K562 (cell line): ENCODE data around the gene GPR162. TPM values are rescaled to one million over a fixed set of nuclear protein-coding genes. Genes with fewer than 3 reads are reported as not detected.
A peak's percentile ranks its signal among the peaks of the same experiment; 100 is the strongest.

Source experiments
- CREB3L1 ChIP-seq: fragments of 450-650 bp; IDR thresholded peaks from 2 replicates; pipeline ENCODE4 v1.6.1; 2014; ENCODE audit warnings: low read depth, mild to moderate bottlenecking, moderate library complexity, borderline replicate concordance
- DMBX1 ChIP-seq: fragments of 250-450 bp; sonication (Bioruptor Pico); IDR thresholded peaks from 2 replicates; pipeline ENCODE4 v1.8.0; 2022; ENCODE audit warnings: inconsistent platforms, mild to moderate bottlenecking, moderate library complexity, borderline replicate concordance
- E2F4 ChIP-seq: sonication (generic); formaldehyde crosslinking; IDR thresholded peaks from 2 replicates; pipeline ENCODE4 v1.8.0; 2022; ENCODE audit warnings: mild to moderate bottlenecking, low read depth, missing genetic modification reagents
- HDAC3 ChIP-seq: fragments of 450-650 bp; IDR thresholded peaks from 2 replicates; pipeline ENCODE4 v1.6.1; 2018; ENCODE audit warnings: borderline replicate concordance, mild to moderate bottlenecking, moderate library complexity; ENCODE audit not compliant: partially characterized antibody
- HLTF ChIP-seq: fragments of 450-650 bp; IDR thresholded peaks from 2 replicates; pipeline ENCODE4 v1.6.1; 2016
- LEF1 ChIP-seq: fragments of 450-650 bp; IDR thresholded peaks from 2 replicates; pipeline ENCODE4 v1.6.1; 2016; ENCODE audit warnings: mild to moderate bottlenecking
- NCOA6 ChIP-seq: fragments of 450-650 bp; IDR thresholded peaks from 2 replicates; pipeline ENCODE4 v1.6.1; 2017; ENCODE audit warnings: mild to moderate bottlenecking
- NR4A1 ChIP-seq, 2 experiments: fragments of 250-450 bp in 1 of 2; fragments of 450-650 bp in 1 of 2; sonication (Bioruptor Pico) in 1 of 2; IDR thresholded peaks; 2 replicates each; pipeline versions ENCODE4 v1.4.0 to v1.6.1; 2016 to 2020; ENCODE audit warnings: mild to moderate bottlenecking in 2 of 2, missing compliant biosample characterization in 1 of 2, missing genetic modification characterization in 1 of 2, moderate library complexity in 1 of 2
- PHB ChIP-seq: fragments of 250-450 bp; sonication (Bioruptor Pico); IDR thresholded peaks from 2 replicates; pipeline ENCODE4 v1.5.0; 2021
- POLR2H ChIP-seq: IDR thresholded peaks from 2 replicates; pipeline ENCODE4 v1.6.1; 2016; ENCODE audit warnings: missing genetic modification characterization, low read depth, mild to moderate bottlenecking, control low read depth, missing compliant biosample characterization, moderate library complexity
- RBFOX2 ChIP-seq: fragments of 200-400 bp; formaldehyde crosslinking; IDR thresholded peaks from 2 replicates; pipeline ENCODE4 v1.6.1; 2017; ENCODE audit warnings: low read depth, mild to moderate bottlenecking, low read length, moderate library complexity
- RNF2 ChIP-seq: sonication (generic); IDR thresholded peaks from 2 replicates; pipeline ENCODE4 v1.6.1; 2016
- SMAD2 ChIP-seq: fragments of 150-350 bp; IDR thresholded peaks from 2 replicates; pipeline ENCODE4 v1.6.1; 2014; ENCODE audit warnings: low read depth, mild to moderate bottlenecking, low read length
- SOX6 ChIP-seq: fragments of 450-650 bp; IDR thresholded peaks from 2 replicates; pipeline ENCODE4 v1.6.1; 2014; ENCODE audit warnings: mild to moderate bottlenecking
- SP2 ChIP-seq: IDR thresholded peaks from 2 replicates; pipeline ENCODE4 v1.6.1; 2011; ENCODE audit warnings: mild to moderate bottlenecking, low read depth, low read length, moderate library complexity; ENCODE audit not compliant: poor library complexity, severe bottlenecking; ENCODE audit errors: extremely low read depth
- TAL1 ChIP-seq: fragments of 450-650 bp; IDR thresholded peaks from 2 replicates; pipeline ENCODE4 v1.6.1; 2016; ENCODE audit warnings: mild to moderate bottlenecking
- XRCC4 ChIP-seq: IDR thresholded peaks from one replicate; pipeline ENCODE4 v1.6.1; 2011; ENCODE audit not compliant: insufficient read depth, insufficient read length; ENCODE audit errors: extremely low read depth
- ZBTB8A ChIP-seq: fragments of 450-650 bp; IDR thresholded peaks from 2 replicates; pipeline ENCODE4 v1.6.1; 2018; ENCODE audit warnings: mild to moderate bottlenecking, moderate library complexity; ENCODE audit not compliant: partially characterized antibody
- ZKSCAN3 ChIP-seq: fragments of 250-450 bp; sonication (Bioruptor Pico); IDR thresholded peaks from 2 replicates; pipeline ENCODE4 v1.4.0; 2020
- ZNF445 ChIP-seq: fragments of 250-450 bp; sonication (Bioruptor Pico); IDR thresholded peaks from 2 replicates; pipeline ENCODE4 v1.4.0; 2020; ENCODE audit warnings: low read depth, mild to moderate bottlenecking, moderate library complexity
- ZNF696 ChIP-seq: fragments of 250-450 bp; sonication (Bioruptor Pico); conservative IDR thresholded peaks from 2 replicates; pipeline ENCODE4 v1.4.0; 2020; ENCODE audit warnings: mild to moderate bottlenecking, moderate library complexity
- ZNF764 ChIP-seq: fragments of 250-450 bp; sonication (Bioruptor Pico); IDR thresholded peaks from 2 replicates; pipeline ENCODE4 v1.4.0; 2020; ENCODE audit warnings: low read depth, mild to moderate bottlenecking, moderate library complexity
- ZSCAN29 ChIP-seq: fragments of 450-650 bp; IDR thresholded peaks from 2 replicates; pipeline ENCODE4 v1.6.1; 2017
- polyA plus RNA-seq, 8 experiments: library from polyadenylated mRNA; depleted of rRNA in 4 of 8; stranded (reverse) in 5 of 8; unstranded in 3 of 8; fragments of >200 nt; fragmentation: Nextera tagmentation in 2 of 8; fragmentation: Illumina TruSeq in 1 of 8; extraction: Ambion mirVana in 2 of 8; extraction: Trizol in 1 of 8; gene quantifications; 2 replicates each; pipeline versions ENCODE4 v1.2.1 to v1.2.3, GENCODE V29; 2011 to 2014; ENCODE audit warnings: inconsistent platforms in 1 of 8, missing spikeins in 1 of 8
- total RNA-seq, 7 experiments: library from RNA; depleted of rRNA in 6 of 7; stranded (reverse); fragments of >200 nt in 6 of 7; fragmentation: Illumina TruSeq in 2 of 7; extraction: Trizol in 2 of 7; gene quantifications; 2 replicates each; pipeline versions ENCODE4 v1.2.1 to v1.2.3, GENCODE V29; 2011 to 2021; ENCODE audit warnings: low replicate concordance in 1 of 7
- TF ChIP-seq, protein P1 (sequence below): sonication (generic); formaldehyde crosslinking; IDR thresholded peaks from 2 replicates; pipeline ENCODE4 v1.9.0; 2022; ENCODE audit warnings: mild to moderate bottlenecking, missing genetic modification reagents
- TF ChIP-seq, protein P2 (sequence below): fragments of 450-650 bp; IDR thresholded peaks from 2 replicates; pipeline ENCODE4 v1.6.1; 2016

GPR162 gene
- total and polyA plus RNA-seq, 9 of the 15 experiments (the other 6 are each of a cell fraction or from before 2014, with no cell fraction given) = 0.65 to 1.8 (median 1.1) TPM; not detected in 2

GRCh38 chr12:6828781-6829535 lies 7.3 kb downstream of the GPR162 start (continued):
- TF ChIP-seq NR4A1 (CRISPR knock-in tag; IDR thresholded peaks at IDR 0.05) = no peak
- TF ChIP-seq NR4A1 (tag; IDR thresholded peaks at IDR 0.05) = no peak
- TF ChIP-seq SP2 = no peak
- TF ChIP-seq DMBX1 = no peak
- 0 out of 2 replicates have a peak, but pooled peaks have one; percentile 56 for TF ChIP-seq HLTF
- no peak for TF ChIP-seq PHB (CRISPR knock-in tag)
- TF ChIP-seq, protein P1, sequence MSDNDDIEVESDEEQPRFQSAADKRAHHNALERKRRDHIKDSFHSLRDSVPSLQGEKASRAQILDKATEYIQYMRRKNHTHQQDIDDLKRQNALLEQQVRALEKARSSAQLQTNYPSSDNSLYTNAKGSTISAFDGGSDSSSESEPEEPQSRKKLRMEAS = no peak; the same call in 1 of the 2 replicates
- TF ChIP-seq SOX6 = no peak
- TF ChIP-seq HDAC3 = no peak
- TF ChIP-seq, protein P2, sequence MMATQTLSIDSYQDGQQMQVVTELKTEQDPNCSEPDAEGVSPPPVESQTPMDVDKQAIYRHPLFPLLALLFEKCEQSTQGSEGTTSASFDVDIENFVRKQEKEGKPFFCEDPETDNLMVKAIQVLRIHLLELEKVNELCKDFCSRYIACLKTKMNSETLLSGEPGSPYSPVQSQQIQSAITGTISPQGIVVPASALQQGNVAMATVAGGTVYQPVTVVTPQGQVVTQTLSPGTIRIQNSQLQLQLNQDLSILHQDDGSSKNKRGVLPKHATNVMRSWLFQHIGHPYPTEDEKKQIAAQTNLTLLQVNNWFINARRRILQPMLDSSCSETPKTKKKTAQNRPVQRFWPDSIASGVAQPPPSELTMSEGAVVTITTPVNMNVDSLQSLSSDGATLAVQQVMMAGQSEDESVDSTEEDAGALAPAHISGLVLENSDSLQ = no peak
- TF ChIP-seq TAL1 = no peak
- TF ChIP-seq ZBTB8A = no peak
- no peak for TF ChIP-seq ZNF696 (CRISPR knock-in tag)
- no peak for TF ChIP-seq SMAD2
- TF ChIP-seq RBFOX2 = peak; percentile 78; the same call in 1 of the 2 replicates
- TF ChIP-seq NCOA6 = no peak
- TF ChIP-seq RNF2 = 0 out of 2 replicates have a peak, but pooled peaks have one; percentile 26
- TF ChIP-seq CREB3L1 = peak; percentile 98
- no peak for TF ChIP-seq XRCC4
- no peak for TF ChIP-seq ZNF445 (CRISPR knock-in tag)
- no peak for TF ChIP-seq LEF1
- no peak for TF ChIP-seq E2F4 (CRISPR knock-in tag)
- TF ChIP-seq POLR2H (tag) = no peak
- TF ChIP-seq ZKSCAN3 (CRISPR knock-in tag) = no peak
- no peak for TF ChIP-seq ZSCAN29
- TF ChIP-seq ZNF764 (CRISPR knock-in tag) = no peak
